ENCODE results near the gene ITIH5.

DNA sequence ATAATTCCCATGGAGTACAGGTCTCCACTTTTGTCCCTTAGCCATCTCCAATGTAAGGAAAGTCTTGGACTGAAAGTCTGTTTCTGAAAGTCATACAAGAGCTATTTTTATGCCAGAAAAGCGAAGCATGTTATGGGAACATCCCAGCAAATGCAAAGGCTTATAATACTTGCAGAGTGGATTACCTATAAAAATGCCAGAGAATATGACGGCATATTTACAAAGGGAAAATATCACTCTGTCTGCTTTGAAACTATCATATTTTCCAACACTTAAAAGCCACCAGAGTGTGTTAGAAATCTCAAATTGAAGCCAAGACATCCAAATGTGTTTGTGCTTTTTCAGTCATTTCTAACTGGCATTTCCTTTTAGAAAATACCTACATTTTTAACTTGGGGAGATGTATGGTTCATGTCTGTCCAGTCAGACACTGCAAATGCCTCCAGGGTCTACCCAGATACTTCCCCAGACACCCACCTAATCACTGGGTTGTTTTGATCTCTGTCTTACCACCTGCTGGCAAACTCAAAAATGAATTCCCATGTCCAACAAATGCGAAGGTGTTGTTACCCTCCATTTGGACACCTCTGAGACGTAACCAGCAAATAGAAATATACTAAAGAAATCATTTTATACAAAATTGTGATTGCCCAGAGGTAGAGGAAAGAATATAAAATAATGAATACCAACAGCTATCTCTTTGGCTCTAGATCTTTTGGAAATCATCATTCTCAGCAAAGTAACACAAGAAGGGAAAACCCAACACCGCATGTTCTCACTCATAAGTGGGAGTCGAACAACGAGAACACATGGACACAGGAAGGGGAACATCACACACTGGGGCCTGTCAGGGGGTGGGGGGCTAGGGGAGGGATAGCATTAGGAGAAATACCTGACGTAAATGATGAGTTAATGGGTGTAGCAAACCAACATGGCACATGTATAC is 37.6 kb upstream of the ITIH5 start:
- TF ChIP-seq, protein P1, sequence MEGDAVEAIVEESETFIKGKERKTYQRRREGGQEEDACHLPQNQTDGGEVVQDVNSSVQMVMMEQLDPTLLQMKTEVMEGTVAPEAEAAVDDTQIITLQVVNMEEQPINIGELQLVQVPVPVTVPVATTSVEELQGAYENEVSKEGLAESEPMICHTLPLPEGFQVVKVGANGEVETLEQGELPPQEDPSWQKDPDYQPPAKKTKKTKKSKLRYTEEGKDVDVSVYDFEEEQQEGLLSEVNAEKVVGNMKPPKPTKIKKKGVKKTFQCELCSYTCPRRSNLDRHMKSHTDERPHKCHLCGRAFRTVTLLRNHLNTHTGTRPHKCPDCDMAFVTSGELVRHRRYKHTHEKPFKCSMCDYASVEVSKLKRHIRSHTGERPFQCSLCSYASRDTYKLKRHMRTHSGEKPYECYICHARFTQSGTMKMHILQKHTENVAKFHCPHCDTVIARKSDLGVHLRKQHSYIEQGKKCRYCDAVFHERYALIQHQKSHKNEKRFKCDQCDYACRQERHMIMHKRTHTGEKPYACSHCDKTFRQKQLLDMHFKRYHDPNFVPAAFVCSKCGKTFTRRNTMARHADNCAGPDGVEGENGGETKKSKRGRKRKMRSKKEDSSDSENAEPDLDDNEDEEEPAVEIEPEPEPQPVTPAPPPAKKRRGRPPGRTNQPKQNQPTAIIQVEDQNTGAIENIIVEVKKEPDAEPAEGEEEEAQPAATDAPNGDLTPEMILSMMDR (conservative IDR thresholded peaks at IDR 0.05; ENCODE audit: low read length) = no peak
- no peak for TF ChIP-seq EZH2phosphoT487 (IDR thresholded peaks at IDR 0.05; ENCODE audit: borderline replicate concordance, low read depth, low read length)

Measured in OCI-LY7 (cell line).